Stimulated activated CD4-positive, alpha-beta T cell treated with anti-CD3 and anti-CD28 coated beads, Interleukin-4, amount 100 ng/mL, for 48 hours (primary cell): ENCODE data around the gene SOHLH1.

Experiments used
- DNase-seq, 2 donors: peaks; one replicate each; pipeline ENCODE4 v3.0.0-alpha.2; 2020; ENCODE audit warnings: low read depth in 2 of 2

Gene SOHLH1

GRCh38 chr9:135703726-135704125 is 4.4 kb upstream of the SOHLH1 start:
- DNase-seq: no peak

- DNase-seq: peak; percentile 40 to 56
Measured at GRCh38 chr9:135701959-135702721, 2.9 kb upstream of the SOHLH1 start, which contains the start of gene KCNT1. Gene KCNT1, plus strand, starts transcription at chr9:135702185. Its CDS starts 74 bp downstream, at chr9:135702259.

- no peak for DNase-seq
Measured at GRCh38 chr9:135701067-135701958, 2.0 kb upstream of the SOHLH1 start.

- no peak for DNase-seq
Measured at GRCh38 chr9:135700525-135700924, 1.2 kb upstream of the SOHLH1 start.

- DNase-seq: no peak
Measured at GRCh38 chr9:135698767-135699166, 514 bp downstream of the SOHLH1 start.

- no peak for DNase-seq
Measured at GRCh38 chr9:135698236-135698635, 1.0 kb downstream of the SOHLH1 start.

GRCh38 chr9:135697226-135697625 is 2.1 kb downstream of the SOHLH1 start:
- DNase-seq: no peak

GRCh38 chr9:135696446-135696845 is 2.8 kb downstream of the SOHLH1 start:
- DNase-seq: no peak

GRCh38 chr9:135695642-135696041 is 3.6 kb downstream of the SOHLH1 start:
- DNase-seq: no peak

GRCh38 chr9:135695036-135695435 is 4.2 kb downstream of the SOHLH1 start:
- DNase-seq: no peak

- DNase-seq: no peak
Measured at GRCh38 chr9:135694414-135694813, 4.9 kb downstream of the SOHLH1 start.

GRCh38 chr9:135693771-135694170 is 5.5 kb downstream of the SOHLH1 start:
- DNase-seq: no peak

GRCh38 chr9:135693265-135693664 is 6.0 kb downstream of the SOHLH1 start:
- DNase-seq: no peak

- no peak for DNase-seq
Measured at GRCh38 chr9:135692410-135692809, 6.9 kb downstream of the SOHLH1 start.

- no peak for DNase-seq
Measured at GRCh38 chr9:135690836-135691570, 8.3 kb downstream of the SOHLH1 start.

GRCh38 chr9:135689011-135689410 is 10.3 kb downstream of the SOHLH1 start:
- no peak for DNase-seq

- no peak for DNase-seq
Measured at GRCh38 chr9:135687216-135687615, 12.1 kb downstream of the SOHLH1 start.

- no peak for DNase-seq
Measured at GRCh38 chr9:135684691-135685090, 14.6 kb downstream of the SOHLH1 start.

- no peak for DNase-seq
Measured at GRCh38 chr9:135683401-135684034, 15.8 kb downstream of the SOHLH1 start.

GRCh38 chr9:135681161-135681560 is 18.1 kb downstream of the SOHLH1 start:
- no peak for DNase-seq

- no peak for DNase-seq
Measured at GRCh38 chr9:135680056-135680455, 19.2 kb downstream of the SOHLH1 start.
